Prostate gland (tissue), 2 donors: Measurements from ENCODE around the gene AAMP.

Experiments used
- CTCF ChIP-seq, 4 experiments: fragments of 200-600 bp in 2 of 4; fragments of 450-650 bp in 2 of 4; sonication (generic) in 2 of 4; IDR thresholded peaks; 1 replicate in 3 of 4; 2 replicates in 1 of 4; pipeline ENCODE4 v1.5.1; 2016 to 2019; ENCODE audit warnings: antibody characterized with exemption in 4 of 4, mild to moderate bottlenecking in 2 of 4, moderate library complexity in 2 of 4
- POLR2A ChIP-seq: fragments of 450-650 bp; IDR thresholded peaks from one replicate; pipeline ENCODE4 v1.6.1; 2016; ENCODE audit warnings: antibody characterized with exemption, mild to moderate bottlenecking

GRCh38 chr2:218261423-218262236, 8.3 kb downstream of the AAMP start:
- TF ChIP-seq CTCF (IDR thresholded peaks at IDR 0.05) (no peak), POLR2A (no peak)
